ENCODE data around the gene TTC17.

GRCh38 chr11:43542750-43543712 lies 184.3 kb downstream of the TTC17 start:
- TF ChIP-seq CTCF (conservative IDR thresholded peaks at IDR 0.05; ENCODE audit: low read length) (no peak), EZH2phosphoT487 (IDR thresholded peaks at IDR 0.05; ENCODE audit: borderline replicate concordance) (no peak)

Data from Loucy (cell line).